ENCODE data around the gene ADAMTS17. TPM values are rescaled to one million over a fixed set of nuclear protein-coding genes. Genes with fewer than 3 reads are reported as not detected.

Gene ADAMTS17
- polyA plus RNA-seq, 5 donors, result 1.9 to 4.1 (median 3.0) TPM

DNA sequence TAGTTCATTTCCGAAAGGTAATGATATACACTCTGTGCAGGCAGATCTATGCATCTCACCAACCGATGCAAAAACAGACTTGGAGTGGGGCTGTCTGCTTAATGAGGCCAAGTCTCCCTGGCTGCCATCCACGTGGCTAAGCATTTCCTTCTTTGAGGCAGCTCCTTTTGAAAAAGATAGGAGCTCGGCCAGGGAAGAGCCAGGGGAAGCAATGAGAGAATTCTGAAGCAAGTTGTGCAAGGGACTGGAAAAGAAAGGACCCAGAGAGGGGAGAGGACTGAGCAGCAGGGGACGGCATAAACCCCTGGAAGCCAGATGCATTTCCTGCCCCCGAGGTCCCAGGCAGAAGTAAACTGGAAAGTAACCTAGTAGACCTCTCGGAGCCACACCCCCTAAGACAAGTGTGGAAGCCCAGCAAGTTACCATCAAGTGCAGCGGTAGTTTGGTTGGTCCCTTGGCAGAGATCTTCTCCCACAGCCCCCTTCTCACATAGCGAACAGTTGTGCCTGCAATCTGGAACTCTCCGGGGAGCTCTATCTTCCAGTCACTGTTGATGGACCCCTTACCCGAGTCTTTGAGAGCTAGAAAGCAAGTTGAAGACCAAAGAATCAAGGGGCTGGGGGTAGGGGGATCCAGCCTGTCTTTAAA, 288.2 kb downstream of the ADAMTS17 start:
- DNase-seq, result no peak

DNA sequence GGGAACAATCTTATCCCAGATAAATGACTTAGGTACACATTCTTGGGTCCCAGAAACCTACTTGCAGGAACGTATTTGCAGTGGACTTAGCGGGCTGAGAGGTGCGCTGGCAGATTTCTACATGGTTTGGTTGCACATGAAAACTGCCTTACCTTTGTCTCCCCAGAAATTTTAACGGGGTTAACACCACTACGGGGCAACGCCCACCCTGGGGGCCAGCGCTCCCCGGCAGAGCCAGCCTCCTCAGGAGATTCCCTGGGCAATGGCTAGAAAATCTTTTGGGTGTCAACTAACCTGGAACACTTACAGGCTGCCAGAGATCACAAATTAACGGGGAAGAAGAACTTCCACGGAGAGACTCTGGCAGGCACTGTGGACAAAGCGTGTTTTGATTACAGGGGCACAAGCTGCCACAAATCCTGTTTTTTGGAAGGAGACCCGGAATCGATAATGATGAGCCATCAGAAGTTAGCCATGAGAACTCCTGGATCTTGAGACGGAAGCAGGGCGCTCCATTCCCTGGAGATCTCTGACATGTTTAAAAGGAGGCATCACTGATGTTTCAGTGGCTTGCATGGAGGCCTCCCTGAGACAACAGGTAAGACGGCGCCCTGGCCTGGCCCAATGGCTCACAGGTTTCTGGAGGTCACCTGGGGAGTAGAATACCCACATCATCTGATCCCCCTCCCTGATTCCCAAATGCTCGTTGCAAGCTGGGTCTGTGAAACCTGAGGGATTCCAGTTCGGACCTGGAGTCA, 288.9 kb downstream of the ADAMTS17 start:
- no peak for DNase-seq

DNA sequence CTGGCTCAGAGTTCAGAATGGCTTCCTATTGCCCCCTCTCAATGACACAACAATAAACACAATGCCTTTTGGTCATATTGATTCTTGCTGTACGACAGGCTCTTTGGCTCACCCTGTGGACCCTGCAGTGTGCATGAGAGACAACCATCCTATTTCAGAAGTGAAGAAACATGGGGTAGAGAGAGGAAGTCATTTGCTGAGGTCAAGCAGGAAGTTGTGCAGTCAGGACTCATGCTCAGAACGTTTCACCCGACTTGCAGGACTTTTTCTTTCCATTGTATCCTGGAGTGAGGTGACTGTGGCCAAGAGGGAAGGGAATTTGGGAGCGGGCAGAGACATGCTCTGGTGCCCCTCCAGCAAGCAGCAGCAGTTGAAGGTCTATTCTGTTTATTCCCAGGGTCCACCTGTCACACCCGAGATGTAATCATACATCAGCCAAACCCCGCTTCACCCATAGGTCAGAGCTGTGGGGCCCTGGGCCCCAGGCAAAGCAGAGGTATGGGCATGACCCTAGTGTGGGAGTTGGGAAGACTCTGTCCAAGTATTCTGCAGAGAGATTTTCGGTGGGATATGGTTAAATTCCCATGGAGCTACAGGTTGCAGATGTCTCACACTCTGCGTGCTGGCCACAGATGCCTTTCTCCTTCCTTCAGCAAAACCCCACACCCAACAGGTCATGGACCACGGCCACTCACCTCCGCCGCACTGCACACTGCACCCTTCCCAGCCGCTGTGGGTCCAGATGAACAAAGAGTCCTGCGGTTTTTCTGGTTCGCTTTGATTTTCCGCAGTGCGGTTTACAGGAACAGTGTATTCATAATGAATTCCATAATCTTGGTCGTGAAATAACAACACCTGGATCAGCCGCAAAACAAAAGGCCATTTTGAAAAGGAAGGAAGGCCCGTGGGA, 290.6 kb downstream of the ADAMTS17 start:
- DNase-seq, result no peak

DNA sequence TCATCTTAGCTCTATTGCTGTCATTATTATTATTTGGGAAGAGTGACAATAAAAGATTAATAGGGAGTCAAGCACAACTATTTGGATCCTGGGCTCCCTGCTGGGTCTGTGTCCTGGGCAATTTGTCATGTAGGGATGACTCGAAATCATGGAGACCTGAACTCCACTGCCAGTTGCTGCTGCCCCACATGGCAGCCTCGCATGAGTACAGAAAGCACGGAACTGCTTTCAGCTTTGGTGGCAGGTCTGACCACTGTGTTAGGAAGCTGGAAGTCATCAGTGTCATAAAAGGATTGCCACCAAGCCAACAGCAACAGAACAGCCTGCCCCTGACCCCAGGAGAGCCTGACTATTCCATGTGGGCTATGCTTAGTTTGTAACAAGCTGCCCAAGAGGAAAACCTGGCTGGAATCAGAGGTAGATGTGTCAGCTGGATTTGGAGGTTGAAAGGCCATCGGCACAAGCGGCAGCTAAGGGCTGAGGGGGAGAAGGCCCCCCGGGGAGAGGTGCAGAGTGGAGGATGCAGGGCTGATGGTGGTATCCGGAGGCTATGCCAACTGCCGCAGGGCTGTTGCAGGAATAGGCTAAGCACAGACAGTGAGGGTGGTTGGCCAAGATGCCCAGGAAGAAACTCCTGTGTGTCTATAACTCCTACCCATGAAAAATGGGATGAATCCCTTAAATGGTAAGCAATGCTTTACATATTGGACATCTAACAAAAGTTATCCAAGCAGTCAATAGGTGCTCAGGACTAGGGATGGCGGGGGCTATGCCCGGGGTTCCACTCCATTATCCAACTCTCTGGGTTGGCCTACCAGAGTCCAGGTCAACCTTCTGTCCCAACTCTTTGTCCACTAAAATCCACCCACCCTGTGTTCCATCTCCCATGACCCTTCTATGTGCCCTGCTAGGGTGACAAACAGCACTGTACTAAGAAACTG, 291.6 kb downstream of the ADAMTS17 start:
- DNase-seq, result no peak

DNA sequence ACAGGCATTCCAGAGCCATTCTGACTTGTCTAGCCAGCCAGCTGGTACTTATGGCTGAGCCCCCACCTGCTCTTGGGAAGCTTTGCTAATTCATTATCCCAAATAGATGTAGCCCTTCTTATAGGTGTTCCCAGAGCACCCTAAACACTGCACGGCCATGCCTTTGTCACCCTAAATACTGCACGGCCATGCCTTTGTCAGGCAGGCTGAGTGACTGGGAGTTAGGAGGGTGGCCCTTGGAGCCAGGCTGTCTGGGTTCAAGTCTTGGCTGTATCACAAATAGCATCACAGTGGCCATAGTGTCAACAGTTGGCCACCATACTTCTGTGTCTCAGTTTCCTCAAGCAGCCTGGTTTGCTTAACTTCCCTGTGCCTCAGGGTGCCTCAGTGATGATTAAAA, 292.3 kb downstream of the ADAMTS17 start:
- no peak for DNase-seq

DNA sequence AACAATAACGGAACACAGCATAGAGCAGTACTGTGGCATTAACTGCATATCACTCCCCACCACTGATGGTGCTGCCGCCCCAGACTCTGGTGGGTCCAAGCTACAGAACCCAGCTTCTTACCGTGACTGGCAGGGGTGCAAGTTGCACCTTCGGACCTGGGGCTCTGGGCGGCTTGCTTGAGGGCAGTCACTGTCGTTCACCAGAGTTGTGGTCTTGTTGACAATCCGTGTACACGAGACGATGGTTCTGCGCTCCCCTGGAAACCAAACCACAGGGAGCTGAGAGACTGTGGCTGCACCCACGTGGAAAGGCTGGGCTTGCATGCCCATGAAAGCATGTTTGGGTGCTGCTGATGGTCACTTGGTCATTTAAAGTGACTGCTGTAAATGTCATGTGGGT, 293.0 kb downstream of the ADAMTS17 start:
- DNase-seq, result no peak

DNA sequence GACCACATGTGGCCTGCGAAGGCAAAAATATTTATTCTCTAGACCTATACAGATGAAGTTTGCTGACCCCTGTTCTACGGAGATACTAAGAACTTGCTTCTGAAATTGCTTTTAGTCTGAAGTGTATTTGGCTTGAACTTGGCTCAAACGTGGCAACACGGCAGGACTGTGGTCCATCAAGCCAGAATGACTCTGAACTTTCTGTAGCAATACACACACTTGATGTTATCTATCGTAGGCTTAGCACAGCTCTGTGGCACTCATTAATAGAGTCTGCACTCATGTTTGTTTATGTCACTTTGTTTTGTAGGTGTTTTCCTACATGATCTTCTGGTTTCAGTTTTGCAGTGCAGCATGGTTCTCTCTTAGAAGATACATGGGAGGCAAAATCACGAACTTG, 298.1 kb downstream of the ADAMTS17 start:
- no peak for DNase-seq

DNA sequence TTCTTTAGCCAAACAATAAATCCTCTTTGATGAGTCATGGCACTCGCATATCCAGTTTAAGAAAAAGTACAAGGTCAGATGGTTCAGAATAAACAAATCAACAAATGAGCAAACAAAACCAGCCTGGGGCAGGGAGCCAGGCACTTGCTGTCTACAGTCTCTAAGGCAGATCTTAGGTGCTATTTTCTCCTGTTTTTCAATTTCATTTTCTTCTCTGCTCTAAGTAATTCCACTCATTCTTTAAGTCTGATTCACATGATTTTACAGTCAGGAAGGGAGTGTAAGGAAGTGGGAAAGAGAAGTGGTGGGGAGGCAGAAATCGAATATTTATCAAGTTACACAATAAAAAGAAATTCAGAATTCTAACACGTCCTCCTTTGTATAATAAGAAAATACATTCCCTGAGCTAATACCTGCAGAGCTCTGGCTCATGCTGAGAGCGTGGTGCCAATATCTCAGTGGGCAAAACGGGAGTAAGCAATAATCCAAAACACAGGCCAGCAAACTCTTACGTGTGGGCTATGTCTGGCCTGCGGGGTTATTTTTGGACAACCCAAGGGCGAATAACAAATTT, 298.6 kb downstream of the ADAMTS17 start:
- DNase-seq, result no peak

DNA sequence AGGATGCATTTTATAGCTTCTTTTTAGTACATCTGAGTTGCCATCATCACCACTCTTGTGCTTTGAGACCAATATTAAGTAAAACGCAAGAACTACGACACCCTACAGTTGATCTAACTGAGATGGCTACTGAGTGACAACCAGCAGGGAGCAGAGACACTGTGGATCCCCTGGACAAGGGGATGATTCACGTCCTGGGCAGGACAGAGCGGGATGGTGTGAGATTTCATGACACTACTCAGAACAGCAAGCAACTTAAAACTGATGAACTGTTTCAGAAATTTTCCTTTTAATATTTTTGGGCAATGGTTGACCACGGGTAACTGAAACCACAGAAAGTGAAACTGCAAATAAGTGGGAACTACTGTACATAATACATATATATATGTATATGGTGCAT, 299.2 kb downstream of the ADAMTS17 start:
- no peak for DNase-seq

DNA sequence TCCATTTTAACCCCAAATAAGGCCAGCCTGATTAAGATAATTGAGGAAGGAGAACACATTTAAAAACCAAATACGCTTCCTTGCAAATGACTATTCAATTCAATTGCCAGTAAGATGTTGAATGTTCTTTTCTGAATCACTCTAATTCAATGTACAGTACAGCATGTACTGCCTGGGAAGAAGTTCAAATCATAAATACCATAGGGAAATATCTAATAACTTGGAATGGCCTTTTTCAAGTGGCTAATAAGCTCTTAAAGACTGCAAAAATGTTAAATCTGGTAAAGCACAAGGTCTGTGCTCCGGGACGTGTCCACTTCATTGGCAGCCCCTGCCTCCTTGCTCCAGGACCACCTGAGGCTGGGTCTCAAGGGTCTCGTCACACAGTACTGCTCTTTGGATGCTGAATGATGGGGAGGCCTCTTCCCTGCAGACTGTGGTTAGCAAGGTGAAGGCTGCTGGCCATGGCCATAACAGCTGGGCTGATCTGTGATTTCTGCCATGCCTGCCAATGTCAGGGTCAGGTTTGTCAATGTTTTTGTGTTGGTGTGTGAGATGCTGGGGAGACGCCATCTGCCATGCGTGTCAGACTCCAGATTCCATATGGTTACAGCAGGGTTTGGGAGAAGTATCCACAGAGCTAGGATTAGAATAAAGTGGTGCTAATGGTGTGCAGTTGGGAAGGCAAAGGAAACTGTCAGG, 300.5 kb downstream of the ADAMTS17 start:
- peak; percentile 31 to 60 for DNase-seq

DNA sequence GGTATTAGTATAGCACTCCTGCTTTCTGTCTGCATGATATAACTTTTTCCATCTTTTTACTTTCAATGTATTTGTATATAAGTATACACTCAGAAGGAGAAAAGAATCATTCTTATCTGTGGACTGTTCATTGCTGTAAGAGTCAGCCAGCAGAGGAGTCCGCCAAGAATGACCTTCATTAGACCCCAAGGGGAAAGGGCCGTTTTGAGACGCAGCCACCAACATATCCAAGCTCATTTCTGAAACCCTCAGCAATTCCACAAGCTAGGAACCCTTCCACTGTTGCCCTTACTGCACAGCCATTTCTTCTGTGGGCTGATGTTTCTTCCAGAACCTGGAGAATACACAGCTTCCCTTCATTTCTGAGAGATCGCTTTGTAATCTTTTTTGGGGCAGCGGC, 301.8 kb downstream of the ADAMTS17 start:
- no peak for DNase-seq

DNA sequence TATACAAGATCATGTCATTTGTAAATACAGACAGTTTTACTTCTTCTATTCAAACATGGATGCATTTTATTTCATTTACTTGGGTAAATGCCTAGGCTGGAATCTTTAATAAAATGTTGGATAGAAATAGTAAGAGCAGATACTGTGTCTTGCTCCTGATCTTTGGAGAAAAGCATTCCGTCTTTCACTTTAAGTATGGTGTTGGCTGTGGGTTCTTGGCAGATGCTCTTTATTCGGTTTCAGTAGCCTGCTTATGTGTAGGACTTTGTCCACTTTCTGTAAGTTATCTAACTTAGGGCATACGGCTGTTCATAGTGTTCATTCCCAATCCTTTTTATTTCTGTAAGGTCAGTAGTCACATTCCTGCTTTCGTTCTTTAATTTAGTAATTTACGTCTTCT, 303.0 kb downstream of the ADAMTS17 start:
- DNase-seq, result no peak

DNA sequence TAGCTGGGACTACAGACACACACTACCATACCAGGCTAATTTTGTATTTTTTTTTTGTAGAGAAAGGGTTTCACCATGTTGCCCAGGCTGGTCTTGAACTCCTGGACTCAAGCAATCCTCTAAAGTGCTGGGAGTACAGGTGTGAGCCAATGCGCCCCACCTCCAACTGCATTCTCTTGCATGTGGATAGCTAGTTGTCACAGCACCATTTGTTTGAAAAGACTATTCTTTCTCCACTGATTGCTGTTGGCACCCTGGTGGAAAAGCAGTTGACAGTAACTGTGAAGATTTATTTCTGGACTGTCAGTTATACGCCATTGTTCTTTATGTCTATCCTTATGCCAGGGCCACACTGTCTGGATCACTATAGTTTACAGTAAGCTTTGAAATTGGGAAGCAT, 303.9 kb downstream of the ADAMTS17 start:
- DNase-seq, result no peak

DNA sequence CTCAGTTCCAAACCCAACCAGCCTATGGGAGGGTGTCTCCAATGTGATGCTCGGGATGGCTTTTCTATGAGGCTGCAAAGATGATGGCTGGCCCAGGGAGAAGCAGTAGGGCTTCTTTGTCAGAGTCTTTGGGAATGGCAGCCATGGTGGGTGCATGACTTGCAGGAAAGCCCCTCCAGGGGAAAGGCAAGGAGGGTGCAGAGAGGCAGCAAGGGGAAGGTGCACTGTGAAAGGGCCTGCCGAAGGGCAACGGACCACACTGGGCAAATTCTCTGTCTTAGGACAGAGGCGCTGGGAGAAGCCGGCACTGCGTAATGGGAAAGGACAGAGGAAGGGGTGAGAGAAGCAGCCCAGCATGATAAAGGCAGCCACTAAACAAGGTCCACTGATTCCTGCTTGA, 305.8 kb downstream of the ADAMTS17 start:
- no peak for DNase-seq

DNA sequence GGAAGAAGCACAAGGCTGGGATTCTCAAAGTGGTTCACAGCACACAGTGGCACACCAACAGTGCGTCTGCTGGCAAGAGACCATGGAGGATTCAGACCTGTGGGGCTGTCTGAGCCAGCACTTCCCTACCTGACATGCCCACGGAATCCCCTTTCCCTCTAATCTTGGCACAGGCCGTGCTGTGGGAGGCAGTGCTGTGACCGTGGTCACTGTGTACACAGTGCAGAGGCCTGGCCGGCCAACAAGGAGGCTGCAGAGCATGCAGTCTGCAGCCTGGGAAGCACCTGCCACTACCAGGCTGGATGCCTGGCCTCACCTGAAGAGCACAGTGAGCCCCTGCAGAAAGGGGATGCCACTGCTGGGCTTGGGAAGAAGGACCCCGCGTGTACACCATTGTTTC, 307.6 kb downstream of the ADAMTS17 start:
- DNase-seq, result no peak

DNA sequence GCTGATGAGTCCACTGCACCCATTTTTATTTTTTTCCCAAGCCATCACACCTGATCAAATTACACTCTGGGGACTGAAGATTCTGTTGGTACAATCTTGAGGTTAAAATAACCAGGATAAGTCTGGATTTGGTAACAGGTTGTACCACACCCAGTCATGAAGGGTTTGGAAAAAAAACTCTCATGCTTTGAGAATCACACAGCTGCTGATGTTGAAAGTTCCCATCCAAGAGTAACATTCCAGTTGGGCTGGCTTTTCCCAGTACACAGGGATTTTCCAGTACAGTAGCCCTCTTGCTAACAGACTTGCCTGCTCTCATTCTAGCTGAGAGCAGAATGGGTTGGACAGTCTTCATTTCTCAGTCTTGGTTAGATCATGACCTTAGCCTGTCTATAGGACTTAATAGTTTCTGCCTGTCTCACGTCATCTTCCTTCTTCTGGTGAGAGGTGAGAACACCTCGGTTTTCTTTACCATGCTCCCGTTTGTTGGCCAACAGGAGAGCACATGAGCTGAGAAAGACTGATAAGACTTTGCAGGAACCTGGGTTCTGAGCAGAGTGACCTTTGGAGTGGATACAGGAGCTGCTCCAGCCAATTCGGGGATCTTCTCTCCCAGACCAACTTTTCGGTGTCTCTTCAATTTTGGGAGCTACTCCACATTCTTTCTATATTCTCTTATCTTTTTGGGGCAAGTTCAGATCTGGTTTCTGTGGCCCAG, 308.5 kb downstream of the ADAMTS17 start:
- no peak for DNase-seq

DNA sequence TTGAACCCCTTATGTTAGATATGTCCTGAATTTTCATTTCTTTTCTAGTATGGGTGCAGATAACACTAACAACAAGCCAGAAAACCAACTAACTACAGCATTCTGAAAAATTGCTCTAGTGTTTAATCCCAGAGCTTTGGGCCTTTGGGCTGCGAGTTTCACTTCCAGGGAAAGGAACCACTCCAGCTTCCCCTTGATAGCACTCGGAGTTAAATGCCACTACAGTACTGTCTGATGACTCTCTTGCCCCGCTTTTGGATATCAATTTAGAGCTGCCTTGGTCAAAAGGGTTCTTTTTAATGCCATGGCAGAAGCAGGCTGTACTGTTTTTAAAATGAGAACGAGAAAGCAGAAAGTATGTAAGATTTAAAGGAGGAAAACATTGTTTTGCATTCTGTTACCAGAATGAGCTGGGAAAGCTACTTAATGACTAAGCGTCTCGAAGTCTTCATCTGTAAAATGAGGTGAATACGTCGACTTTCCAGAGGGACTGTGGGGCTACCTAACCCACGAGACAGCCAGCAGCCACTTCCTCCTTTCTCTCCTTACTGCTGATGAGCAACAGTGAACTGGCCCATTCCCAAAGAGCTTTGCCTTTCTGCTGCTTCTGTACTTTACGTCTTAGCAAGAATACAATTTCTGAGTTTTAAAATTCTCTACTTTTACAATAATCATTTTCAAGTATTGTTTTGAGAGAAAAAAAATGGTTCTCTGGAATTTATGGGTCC, 309.3 kb downstream of the ADAMTS17 start:
- DNase-seq, result no peak

DNA sequence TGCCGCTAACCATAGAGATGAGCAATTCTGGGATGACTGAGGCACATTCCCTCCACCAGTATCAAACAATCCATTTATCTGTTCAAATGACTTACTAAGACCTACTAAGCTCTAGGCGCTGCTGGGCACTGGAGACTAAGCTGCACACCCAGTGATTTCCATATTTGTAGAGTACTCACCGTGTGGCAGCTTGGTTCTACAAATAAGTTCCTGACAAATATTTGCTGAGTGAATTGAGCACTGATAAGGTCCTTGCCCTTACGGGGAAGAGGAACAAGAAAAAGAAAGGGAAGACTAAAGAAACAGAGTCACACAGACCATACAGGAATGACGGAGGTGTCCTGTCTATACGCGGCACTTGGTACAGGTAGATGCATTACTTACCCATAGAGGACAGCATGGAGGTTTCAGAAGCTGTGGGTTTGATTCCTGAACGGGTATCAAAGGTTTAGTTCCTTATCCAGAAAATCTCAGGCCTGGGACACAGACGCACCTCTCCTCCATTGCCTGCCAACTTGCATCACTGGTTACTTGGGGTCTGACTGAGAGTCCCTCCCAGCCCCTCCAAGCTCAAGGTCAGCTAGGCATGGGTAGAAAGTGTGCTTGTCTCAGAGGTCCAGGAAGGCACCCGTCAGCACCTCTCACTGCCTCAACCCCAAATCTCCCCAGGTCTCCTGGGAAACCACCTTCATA, 310.0 kb downstream of the ADAMTS17 start:
- no peak for DNase-seq

Data from right lung (tissue), 5 donors.